HepG2 (cell line): ENCODE measurements around the gene RTEL1. TPM values are rescaled to one million over a fixed set of nuclear protein-coding genes. Genes with fewer than 3 reads are reported as not detected.

Source experiments
- AGO1 ChIP-seq: fragments of 200-400 bp; formaldehyde crosslinking; IDR thresholded peaks from 2 replicates; pipeline ENCODE4 v1.6.1; 2017; ENCODE audit warnings: mild to moderate bottlenecking, low read depth, low read length, moderate library complexity; ENCODE audit not compliant: poor library complexity, severe bottlenecking
- FOXO1 ChIP-seq: sonication (generic); formaldehyde crosslinking; IDR thresholded peaks from 2 replicates; pipeline ENCODE4 v1.4.0; 2020; ENCODE audit warnings: missing genetic modification reagents
- HNRNPH1 ChIP-seq: fragments of 200-400 bp; formaldehyde crosslinking; optimal IDR thresholded peaks from 2 replicates; pipeline ENCODE3; 2017; ENCODE audit warnings: mild to moderate bottlenecking, low read depth, low read length
- MBD4 ChIP-seq: IDR thresholded peaks from 2 replicates; pipeline ENCODE4 v1.6.1; 2012; ENCODE audit warnings: low read length, inconsistent platforms, borderline replicate concordance
- NAIF1 ChIP-seq: sonication (generic); formaldehyde crosslinking; IDR thresholded peaks from 2 replicates; pipeline ENCODE4 v1.5.0; 2020; ENCODE audit warnings: mild to moderate bottlenecking, missing genetic modification reagents, borderline replicate concordance
- RBM22 ChIP-seq: fragments of 200-400 bp; formaldehyde crosslinking; optimal IDR thresholded peaks from 2 replicates; pipeline ENCODE3; 2017; ENCODE audit warnings: mild to moderate bottlenecking, low read length, moderate library complexity
- SNAPC5 ChIP-seq: sonication (generic); formaldehyde crosslinking; IDR thresholded peaks from 2 replicates; pipeline ENCODE4 v1.8.1; 2023; ENCODE audit warnings: mild to moderate bottlenecking, missing genetic modification reagents, borderline replicate concordance
- ZNF136 ChIP-seq: sonication (generic); formaldehyde crosslinking; IDR thresholded peaks from 2 replicates; pipeline ENCODE4 v1.8.1; 2022; ENCODE audit warnings: low read depth, mild to moderate bottlenecking, moderate library complexity, missing genetic modification reagents
- ZNF318 ChIP-seq: sonication (generic); formaldehyde crosslinking; IDR thresholded peaks from 2 replicates; pipeline ENCODE4 v1.4.0; 2020; ENCODE audit warnings: mild to moderate bottlenecking, missing genetic modification reagents
- ZNF496 ChIP-seq: sonication (generic); formaldehyde crosslinking; IDR thresholded peaks from 2 replicates; pipeline ENCODE4 v1.8.1; 2023; ENCODE audit warnings: mild to moderate bottlenecking, moderate library complexity, missing genetic modification reagents; ENCODE audit not compliant: insufficient replicate concordance
- ZNF678 ChIP-seq: sonication (generic); formaldehyde crosslinking; IDR thresholded peaks from 2 replicates; pipeline ENCODE4 v1.4.0; 2020; ENCODE audit warnings: mild to moderate bottlenecking, missing genetic modification reagents
- polyA plus RNA-seq, 8 experiments: library from polyadenylated mRNA; depleted of rRNA in 3 of 8; stranded (reverse) in 7 of 8; unstranded in 1 of 8; fragments of >200 nt; fragmentation: Illumina TruSeq in 4 of 8; extraction: Trizol in 4 of 8; gene quantifications; 2 replicates each; pipeline versions ENCODE4 v1.2.1 to v1.2.3, GENCODE V29; 2011 to 2016; ENCODE audit warnings: low read depth in 4 of 8, missing spikeins in 1 of 8, mixed read lengths in 1 of 8; ENCODE audit not compliant: insufficient read depth in 1 of 8
- total RNA-seq, 5 experiments: library from RNA; depleted of rRNA; stranded (reverse); fragments of >200 nt; fragmentation: Illumina TruSeq; extraction: Trizol; gene quantifications; 2 replicates each; pipeline ENCODE4 v1.2.3, GENCODE V29; 2016; ENCODE audit warnings: low read depth in 1 of 5
- TF ChIP-seq, protein P1 (sequence below): sonication (generic); formaldehyde crosslinking; IDR thresholded peaks from one replicate; pipeline ENCODE4 v1.5.1; 2020; ENCODE audit warnings: mild to moderate bottlenecking, missing genetic modification reagents; ENCODE audit errors: not compliant biosample characterization

The RTEL1 gene
- total and polyA plus RNA-seq, 2 of the 13 experiments (the other 11 are each of a cell fraction or from before 2014, with no cell fraction given) = 21.8 to 36.4 TPM

GRCh38 chr20:63697868-63698545 is 39.9 kb downstream of the RTEL1 start (continued):
- TF ChIP-seq, protein P1, sequence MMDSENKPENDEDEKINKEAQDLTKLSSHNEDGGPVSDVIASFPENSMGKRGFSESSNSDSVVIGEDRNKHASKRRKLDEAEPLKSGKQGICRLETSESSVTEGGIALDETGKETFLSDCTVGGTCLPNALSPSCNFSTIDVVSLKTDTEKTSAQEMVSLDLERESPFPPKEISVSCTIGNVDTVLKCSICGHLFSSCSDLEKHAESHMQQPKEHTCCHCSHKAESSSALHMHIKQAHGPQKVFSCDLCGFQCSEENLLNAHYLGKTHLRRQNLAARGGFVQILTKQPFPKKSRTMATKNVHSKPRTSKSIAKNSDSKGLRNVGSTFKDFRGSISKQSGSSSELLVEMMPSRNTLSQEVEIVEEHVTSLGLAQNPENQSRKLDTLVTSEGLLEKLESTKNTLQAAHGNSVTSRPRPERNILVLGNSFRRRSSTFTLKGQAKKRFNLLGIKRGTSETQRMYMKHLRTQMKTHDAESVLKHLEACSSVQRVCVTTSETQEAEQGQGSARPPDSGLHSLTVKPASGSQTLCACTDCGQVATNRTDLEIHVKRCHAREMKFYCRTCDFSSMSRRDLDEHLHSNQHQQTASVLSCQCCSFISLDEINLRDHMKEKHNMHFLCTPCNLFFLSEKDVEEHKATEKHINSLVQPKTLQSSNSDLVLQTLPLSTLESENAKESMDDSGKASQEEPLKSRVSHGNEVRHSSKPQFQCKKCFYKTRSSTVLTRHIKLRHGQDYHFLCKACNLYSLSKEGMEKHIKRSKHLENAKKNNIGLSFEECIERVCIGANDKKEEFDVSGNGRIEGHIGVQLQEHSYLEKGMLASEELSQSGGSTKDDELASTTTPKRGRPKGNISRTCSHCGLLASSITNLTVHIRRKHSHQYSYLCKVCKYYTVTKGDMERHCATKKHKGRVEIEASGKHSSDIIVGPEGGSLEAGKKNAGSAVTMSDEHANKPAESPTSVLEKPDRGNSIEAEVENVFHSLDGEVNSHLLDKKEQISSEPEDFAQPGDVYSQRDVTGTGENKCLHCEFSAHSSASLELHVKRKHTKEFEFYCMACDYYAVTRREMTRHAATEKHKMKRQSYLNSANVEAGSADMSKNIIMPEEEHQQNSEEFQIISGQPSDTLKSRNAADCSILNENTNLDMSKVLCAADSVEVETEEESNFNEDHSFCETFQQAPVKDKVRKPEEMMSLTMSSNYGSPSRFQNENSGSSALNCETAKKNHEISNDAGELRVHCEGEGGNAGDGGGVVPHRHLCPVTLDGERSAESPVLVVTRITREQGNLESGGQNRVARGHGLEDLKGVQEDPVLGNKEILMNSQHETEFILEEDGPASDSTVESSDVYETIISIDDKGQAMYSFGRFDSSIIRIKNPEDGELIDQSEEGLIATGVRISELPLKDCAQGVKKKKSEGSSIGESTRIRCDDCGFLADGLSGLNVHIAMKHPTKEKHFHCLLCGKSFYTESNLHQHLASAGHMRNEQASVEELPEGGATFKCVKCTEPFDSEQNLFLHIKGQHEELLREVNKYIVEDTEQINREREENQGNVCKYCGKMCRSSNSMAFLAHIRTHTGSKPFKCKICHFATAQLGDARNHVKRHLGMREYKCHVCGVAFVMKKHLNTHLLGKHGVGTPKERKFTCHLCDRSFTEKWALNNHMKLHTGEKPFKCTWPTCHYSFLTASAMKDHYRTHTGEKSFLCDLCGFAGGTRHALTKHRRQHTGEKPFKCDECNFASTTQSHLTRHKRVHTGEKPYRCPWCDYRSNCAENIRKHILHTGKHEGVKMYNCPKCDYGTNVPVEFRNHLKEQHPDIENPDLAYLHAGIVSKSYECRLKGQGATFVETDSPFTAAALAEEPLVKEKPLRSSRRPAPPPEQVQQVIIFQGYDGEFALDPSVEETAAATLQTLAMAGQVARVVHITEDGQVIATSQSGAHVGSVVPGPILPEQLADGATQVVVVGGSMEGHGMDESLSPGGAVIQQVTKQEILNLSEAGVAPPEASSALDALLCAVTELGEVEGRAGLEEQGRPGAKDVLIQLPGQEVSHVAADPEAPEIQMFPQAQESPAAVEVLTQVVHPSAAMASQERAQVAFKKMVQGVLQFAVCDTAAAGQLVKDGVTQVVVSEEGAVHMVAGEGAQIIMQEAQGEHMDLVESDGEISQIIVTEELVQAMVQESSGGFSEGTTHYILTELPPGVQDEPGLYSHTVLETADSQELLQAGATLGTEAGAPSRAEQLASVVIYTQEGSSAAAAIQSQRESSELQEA (CRISPR knock-in tag) = no peak
- TF ChIP-seq SNAPC5 (no peak), AGO1 (peak; percentile 96), FOXO1 (CRISPR knock-in tag) (no peak), NAIF1 (CRISPR knock-in tag) (no peak), RBM22 (peak; percentile 18), HNRNPH1 (peak; percentile 5), ZNF318 (no peak), ZNF136 (CRISPR knock-in tag) (no peak), MBD4 (no peak), ZNF678 (CRISPR knock-in tag) (no peak), ZNF496 (no peak)
